Adipose tissue (tissue), 3 donors: ENCODE data around the gene MTHFSD. TPM values are rescaled to one million over a fixed set of nuclear protein-coding genes. Genes with fewer than 3 reads are reported as not detected.
"Not testable (repeated sequence)": the region's sequence is repeated elsewhere in the genome, so short reads cannot be mapped to it uniquely, and the experiment has no call there.

Experiments used
- H3K27ac ChIP-seq: one replicate; pipeline ENCODE4 v1.5.1; 2013; ENCODE audit warnings: low read depth, low read length
- WGBS, 3 donors: extraction: QIAGEN DNeasy Blood & Tissue Kit; methylation state at CpG; one replicate each; pipeline ENCODE4 v1.1.7; 2013; 5-methylcytosine and 5-hydroxymethylcytosine counted together
- polyA plus RNA-seq, 3 donors: library from polyadenylated mRNA; stranded (reverse); fragments of 200-250 nt; gene quantifications; one replicate each; pipeline ENCODE4 v1.2.3, GENCODE V29; 2013
- donor health status: healthy with polysubstance abuse.
- donor health status: Bipolar disorder and iron deficiency.
- donor health status: healthy.

The MTHFSD gene, protein sequence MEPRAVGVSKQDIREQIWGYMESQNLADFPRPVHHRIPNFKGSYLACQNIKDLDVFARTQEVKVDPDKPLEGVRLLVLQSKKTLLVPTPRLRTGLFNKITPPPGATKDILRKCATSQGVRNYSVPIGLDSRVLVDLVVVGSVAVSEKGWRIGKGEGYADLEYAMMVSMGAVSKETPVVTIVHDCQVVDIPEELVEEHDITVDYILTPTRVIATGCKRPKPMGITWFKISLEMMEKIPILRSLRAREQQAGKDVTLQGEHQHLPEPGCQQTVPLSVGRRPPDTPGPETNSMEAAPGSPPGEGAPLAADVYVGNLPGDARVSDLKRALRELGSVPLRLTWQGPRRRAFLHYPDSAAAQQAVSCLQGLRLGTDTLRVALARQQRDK
- 1 to 10 TPM; 6.1 to 7.3 (median 7.1) TPM for polyA plus RNA-seq

DNA sequence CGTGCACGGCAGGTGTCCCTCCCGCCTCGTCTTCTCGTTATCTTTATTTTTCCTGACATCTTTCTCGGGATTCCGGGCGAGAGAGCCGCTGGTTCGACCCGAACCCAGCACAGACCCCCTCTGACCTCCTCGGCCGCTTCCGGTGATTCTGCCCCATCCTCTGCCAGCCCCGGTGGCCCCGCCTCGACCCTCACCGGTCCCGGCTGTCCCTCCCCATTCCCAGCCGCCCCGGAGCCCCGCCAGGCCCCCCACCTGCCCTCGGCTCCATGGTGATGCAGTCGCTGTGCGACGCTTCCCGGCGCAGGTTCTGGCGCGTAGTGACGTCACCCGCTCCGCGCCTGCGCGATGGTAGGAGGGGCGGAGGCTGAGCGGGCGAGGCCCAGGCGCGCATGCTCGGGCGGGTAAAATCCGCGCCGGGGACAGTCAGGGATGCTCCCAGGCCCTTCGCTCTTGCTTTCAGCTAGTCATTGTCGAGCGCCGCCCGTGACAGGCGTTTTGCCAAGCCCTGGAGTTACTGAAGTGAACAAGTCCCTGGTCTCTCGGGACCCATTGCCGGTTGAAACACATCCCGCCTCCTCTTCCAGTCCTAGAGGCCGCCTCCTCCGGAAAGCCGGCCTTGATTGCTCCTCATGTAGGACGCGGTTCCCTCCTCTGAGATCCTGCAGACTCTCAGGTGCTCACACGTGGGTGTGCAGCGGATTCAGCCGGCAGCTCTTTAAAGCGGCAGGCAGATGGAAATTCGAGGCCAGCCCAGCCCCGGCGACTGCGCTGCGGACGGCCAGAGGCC, at the start of gene MTHFSD:
MTHFSD (minus strand) TSS at position 319 of the 787 bp plus-strand sequence; CDS start at position 268, 51 bp downstream.
- no peak within 1 kb of the TSS for H3K27ac ChIP-seq
- WGBS, 3 donors, result 2 to 5% (median 4%) methylated on average over 65 to 70 of the region's 70 CpGs

DNA sequence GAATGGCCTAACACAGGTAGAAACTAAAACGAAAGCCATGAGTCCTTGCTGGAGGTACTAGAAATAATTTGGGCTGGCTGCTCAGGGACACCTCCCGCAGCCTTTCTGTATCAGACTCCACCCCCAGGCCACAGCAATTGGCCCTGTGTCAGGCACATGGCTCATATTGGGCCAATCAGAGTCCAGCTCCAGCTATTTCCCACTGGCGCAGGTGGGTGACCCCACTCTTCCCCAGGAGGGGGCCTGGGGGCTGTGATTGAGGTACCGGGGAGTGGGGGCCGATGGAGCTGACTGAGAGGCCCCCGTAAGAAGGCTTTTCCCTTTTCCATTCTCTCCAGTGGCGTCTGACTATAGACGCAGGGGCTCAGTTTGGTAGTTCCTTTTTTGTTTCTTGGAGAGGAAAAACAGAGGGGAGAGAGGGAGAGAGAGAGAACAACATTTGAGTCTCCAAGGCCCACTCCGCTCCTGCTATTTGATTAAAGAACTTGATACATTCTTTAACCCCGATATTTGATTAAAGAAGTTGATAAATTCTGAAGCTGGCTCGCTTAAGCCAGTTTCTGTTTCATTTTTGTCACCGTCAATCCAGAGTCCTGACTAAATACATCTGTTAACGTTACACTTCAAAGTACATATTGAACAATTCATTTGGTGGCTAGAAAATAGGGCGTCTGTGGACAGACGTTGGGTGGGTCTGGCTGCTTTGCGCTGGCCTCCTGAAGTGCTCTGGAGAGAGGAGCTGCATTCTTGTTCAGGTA, 49.6 kb upstream of the MTHFSD start:
- WGBS, 3 donors, result 51 to 61% (median 59%) methylated on average over 16 of the region's 16 CpGs

DNA sequence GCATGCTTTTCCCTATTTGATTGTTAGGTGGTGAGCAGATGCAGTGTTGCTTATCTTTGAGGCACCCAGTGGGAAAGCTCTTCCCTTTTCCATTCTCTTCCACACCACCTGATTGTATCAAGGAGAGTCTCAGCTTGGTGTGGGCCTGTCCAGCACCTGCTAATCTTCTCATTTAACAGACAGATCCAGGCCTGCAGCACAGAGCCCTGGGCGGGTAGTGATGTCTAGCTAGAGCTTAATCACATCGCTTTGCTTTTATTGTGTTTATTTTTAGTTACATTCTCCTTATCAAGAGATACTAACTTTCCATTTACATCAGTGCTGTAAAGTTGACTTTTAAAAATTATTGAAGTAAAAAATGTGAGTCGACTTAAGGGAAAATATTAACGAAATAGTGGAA, 47.5 kb upstream of the MTHFSD start:
- no peak overlapping the region for H3K27ac ChIP-seq
- WGBS, 3 donors, result 62 to 75% (median 73%) methylated on average over 4 of the region's 4 CpGs

More for the DNA sequence above, 49.6 kb upstream of the MTHFSD start:
- no peak overlapping the region for H3K27ac ChIP-seq

DNA sequence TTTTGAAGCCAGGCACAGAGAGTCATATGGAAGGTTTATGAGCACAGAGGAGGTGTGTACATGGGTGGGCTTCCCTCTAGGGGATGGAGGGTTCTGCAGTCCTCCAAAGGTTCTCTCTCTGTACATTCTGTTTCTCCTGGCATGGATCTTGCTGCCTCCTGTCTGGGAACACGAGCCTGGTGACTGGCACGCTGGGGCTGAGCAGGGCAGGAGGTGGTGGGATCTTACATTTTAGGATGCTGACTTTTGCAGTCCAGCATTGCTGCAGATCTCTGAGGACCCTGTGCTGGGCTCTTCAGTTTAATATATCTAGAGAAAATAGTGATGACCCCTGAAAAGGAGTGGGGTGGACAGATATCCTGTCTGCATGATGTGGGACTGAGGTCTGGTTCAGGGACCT, 46.3 kb upstream of the MTHFSD start:
- H3K27ac ChIP-seq, result no peak overlapping the region

DNA sequence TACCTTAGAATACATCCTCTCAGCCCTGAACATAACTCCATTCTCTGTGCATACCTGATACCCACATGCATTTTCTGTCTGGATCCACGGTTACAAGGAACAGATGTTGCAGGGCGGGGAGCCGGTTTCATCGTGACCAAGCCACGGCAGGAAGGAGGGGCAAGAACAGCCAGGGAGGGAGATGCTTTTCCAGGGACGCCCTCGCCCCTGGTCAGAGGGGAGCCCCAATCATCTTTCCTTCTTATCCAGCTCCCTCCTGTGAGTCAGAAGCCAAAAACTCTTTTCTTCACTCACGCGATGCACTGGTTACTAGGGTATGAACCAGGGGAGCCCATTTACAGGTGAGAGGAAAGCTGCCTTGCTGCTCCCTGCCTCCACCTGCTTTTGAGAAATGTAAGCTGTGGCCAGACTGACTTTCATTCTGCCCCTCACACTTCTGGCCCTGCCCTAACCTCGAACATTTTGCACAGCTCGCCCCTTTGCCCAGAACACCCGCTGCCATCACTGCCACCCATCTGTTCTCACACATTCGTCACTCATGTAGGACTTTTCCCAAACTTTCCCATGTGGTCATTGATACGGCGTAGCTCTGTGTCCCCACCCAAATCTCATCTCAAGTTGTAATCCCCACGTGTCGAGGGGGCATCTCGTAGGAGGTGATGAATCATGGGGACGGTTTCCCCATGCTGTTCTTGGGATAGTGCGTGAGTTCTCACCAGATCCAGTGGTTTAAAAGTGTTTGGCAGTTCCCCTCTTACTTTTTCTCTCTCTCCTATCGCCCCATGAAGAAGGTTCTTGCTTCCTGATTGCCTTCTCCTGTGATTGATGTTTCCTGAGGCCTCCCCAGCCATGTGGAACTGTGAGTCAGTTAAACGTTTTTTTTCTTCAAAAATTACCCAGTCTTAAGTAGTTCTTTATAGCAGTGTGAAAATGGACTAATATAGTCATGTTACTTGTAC, 43.9 kb upstream of the MTHFSD start:
- 41 to 67% (median 47%) methylated on average over 22 of the region's 22 CpGs for WGBS, 3 donors
- no peak overlapping the region for H3K27ac ChIP-seq

More for the DNA sequence above, 46.3 kb upstream of the MTHFSD start:
- WGBS, 3 donors, result 70 to 91% (median 87%) methylated on average over 2 of the region's 2 CpGs

DNA sequence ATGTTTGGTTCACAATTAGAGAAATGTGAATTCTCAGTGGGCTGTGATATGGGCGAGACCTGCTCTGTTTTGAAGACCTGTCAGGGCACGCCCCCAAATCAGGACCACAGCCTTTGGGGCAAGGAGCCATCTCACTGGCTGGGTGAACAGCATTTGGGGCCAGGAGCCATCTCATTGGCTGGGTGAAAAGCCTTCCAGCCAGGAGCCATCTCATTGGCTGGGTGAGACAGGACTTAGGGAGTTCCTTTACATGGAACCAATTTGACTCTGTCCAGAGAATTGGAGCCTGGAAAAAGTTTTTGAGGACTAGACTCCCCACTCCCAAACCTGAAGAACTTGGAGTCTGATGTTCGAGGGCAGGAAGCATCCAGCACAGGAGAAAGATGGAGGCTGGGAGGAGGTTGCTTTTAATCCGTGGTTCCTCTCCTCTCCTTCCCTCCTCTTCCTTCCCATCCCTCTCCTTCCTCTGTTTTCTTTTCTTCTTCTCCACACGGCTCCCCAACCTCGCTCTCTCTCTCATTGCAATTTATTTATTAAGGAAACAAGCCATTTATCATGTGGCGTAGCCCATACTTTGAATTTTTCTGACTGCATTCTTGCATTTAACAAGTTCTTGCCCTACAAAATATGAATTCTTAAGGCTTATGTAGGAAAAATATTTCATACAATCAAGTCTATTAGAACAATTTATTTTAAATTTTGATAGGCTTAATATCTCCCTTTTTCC, 43.0 kb upstream of the MTHFSD start:
- no peak overlapping the region for H3K27ac ChIP-seq
- 44 to 47% (median 45%) methylated on average over 7 of the region's 7 CpGs for WGBS, 3 donors

DNA sequence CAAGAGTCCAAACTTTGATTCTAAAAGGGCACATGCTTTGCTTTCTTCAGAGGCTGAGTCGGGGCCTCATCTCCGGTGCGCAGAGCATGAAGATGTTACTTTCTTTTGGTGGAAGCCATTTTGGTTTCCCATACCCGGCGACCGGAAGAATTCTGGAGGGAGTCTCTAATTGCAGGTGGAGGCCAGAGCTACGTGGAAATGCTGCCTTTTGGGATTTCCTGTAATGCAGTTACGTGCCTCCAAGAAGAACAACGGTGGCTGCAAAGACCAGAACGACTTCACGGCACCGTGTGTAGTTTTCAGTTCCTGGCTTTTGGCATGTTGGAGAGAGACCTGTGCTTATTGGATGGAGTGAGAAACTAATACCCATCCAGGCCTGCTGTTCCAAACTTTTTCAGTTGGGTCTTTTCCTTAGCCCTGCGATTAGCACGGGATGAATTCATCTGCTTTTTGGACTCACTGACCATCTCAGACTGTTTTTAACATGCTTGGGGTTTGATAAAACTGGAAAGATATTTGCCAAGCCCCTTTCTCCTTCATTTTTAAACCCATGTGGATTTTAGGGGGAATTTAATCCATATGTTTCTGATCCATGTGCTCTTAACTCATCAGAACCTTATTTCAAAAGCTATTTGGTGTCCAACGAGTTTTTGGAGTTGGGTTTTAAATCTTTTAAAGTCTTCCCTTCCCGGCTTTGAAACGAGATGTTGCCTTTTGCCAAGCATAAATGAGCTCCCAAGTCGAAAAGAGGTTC, 42.3 kb upstream of the MTHFSD start:
- WGBS, 3 donors, result 72 to 81% (median 77%) methylated on average over 18 of the region's 18 CpGs
- no peak overlapping the region for H3K27ac ChIP-seq

DNA sequence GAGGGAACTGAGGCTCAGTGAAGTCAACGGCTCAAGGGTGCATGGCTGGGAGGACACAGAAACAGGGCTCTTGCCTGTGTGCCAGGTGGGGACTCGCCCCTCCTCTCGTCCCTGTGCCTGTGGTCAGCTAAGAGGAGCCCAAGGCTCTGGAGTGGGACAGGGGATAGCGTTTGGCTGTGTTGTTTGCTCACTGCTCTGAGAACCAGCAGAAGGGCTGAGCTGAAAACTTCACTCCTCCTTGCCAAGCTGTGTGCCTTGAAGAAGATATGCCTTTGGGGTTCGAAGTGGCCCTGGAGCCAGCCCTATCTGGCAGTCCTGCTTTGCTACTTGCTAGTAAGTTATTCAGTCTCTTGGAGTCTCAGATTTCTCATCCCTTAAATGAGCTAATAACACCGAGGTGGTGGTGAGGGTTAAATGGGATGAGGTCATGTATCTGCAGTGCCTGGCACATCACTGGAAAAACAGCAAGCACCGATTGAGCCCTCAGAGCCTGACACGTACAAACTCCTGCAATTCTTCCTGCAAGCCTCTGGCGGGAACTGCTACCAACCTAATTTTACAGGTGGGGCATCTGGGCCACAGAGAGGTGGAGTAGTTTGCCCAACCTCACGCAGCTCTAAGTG, 41.1 kb upstream of the MTHFSD start:
- 55 to 75% (median 72%) methylated on average over 10 of the region's 10 CpGs for WGBS, 3 donors
- no peak overlapping the region for H3K27ac ChIP-seq

DNA sequence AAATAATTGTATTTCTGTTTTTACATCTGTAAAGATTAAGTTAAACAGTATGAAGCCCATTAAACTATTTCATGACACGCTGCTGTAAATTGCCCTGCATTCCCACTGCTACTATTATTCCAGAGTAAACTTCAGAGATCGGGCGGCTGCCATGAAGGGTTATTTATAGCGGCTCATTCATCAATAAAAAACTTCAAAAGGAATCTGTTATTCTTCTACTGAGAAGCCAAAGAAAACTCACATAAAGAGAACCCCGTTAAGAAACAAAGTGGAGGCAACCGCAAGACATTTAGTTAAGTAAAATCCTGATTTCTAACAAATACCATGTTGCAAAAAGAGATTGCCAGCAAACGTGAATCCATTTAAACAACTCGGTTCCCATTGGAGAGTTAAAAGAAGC, 39.7 kb upstream of the MTHFSD start:
- no peak overlapping the region for H3K27ac ChIP-seq
- 20 to 62% (median 53%) methylated on average over 8 of the region's 8 CpGs for WGBS, 3 donors

DNA sequence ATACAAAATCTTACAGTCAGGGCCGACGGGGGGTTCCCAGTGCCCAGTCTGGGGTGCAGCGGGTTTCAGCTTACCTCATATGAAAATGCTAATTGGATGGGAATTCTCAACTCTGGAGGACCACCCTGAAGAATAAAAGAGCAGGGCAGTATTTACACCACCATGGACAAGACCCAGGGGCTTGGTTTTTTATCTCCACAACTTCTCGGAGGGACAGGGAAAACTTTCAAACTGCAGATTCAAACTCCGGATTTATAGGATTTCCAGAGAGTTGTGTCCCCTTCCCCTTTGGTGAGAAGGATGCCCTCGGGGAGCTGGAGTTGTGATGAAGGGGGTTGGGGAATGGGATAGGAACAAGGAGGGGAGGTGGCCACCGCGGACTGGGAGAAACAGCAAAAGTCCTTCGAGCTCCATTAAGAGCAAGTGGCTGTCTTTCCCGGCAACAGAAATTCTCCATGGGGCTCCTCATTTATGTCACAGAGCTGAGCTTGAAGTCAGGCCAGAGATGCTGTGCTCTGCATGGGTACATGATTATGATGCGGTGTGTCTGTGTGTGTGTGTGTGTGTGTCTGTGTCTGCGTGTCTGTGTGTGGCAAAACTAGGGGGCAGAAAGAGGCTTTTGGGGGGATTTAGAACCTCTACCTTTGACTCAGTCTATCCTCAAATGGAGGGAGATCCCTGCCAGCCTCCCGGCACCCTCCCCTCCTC, 39.0 kb upstream of the MTHFSD start:
- H3K27ac ChIP-seq, result no peak overlapping the region
- WGBS, 3 donors, result 40 to 54% (median 47%) methylated on average over 13 of the region's 13 CpGs

DNA sequence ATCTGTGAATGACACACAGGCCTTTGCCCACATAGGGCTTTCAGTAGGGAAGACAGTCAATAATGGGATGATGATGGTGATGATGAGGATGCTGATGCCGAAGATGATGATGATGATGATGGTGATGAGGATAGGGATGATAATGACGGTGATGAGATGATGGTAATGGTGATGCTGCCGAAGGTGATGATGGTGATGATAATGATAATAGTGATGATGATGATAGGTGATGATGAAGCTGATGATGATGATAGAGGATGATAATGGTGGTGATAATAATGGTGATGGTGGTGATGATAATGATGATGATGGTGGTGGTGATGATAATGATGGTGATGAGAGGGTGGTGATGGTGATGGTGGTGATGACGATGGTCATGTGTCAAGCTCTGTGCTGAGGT, 36.2 kb upstream of the MTHFSD start:
- WGBS, 3 donors, result 70 to 94% (median 92%) methylated on average over 4 of the region's 4 CpGs
- no peak overlapping the region for H3K27ac ChIP-seq

DNA sequence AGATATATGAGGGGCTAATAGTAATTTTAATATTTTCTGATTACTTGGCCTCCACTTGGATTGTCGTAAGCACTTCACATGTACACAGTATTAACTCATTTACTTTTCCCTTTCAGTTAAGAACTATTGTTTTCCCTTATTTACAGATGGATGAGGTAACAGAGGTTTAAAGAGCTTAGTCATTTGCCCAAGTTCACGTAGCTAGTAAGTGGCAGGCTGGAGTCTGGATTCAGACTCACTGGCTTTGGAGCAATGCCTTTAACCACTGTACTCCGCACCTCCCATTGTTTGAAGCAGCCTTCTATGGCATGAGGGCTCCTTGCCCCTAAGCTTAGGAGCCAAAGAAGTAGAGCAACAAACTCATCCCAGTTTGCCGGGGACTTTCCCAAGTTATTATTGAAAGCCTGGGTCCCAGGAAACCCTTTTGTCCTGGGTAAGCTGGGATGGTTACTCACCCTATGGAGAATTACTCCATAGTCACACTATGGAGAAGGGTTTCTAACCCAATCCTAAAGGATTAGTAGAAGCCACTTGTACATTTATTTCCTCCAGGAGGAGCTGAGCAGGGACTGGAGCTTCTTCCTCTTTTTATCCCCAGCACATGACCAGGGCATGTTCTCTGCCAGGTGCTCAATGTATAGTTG, 35.6 kb upstream of the MTHFSD start:
- H3K27ac ChIP-seq, result no peak overlapping the region
- WGBS, 3 donors, result 58 to 90% (median 88%) methylated on average over 4 of the region's 4 CpGs

DNA sequence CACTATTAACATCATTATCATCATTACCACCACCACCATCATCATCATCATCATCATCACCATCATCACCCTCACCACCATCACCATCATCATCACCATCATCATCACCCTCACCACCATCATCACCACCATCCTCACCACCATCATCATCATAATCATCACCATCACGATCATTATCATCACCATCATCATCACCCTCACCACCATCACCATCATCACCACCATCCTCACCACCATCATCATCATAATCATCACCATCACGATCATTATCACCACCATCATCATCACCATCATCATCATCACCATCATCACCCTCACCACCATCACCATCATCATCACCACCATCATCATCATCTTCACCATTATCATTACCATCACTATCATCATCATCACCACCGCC, 32.9 kb upstream of the MTHFSD start:
- H3K27ac ChIP-seq, result not testable (repeated sequence)
- WGBS, 3 donors, result 84 to 92% (median 92%) methylated on average over 3 of the region's 3 CpGs

DNA sequence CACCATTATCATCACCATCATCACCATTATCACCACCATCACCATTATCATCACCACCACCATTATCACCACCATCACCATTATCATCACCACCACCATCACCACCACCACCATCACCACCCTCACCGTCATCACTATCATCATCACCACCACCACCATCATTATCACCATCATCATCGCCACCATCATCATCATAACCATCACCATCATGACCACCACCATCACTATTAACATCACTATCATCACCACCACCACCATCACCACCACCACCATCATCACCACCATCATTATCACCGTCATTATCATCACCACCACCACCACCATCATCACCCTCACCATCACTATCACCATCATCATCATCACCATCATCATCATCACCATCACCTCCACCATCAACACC, 32.5 kb upstream of the MTHFSD start:
- no peak overlapping the region for H3K27ac ChIP-seq

More for the DNA sequence above, 32.5 kb upstream of the MTHFSD start:
- WGBS, 3 donors, result 87 to 90% (median 89%) methylated on average over 3 of the region's 3 CpGs
